Fibroblast of pulmonary artery (primary cell): ENCODE measurements around the gene CFH.

ENCODE experiments used
- DNase-seq: peaks from one replicate; pipeline ENCODE4 v3.0.0-alpha.2; 2010; ENCODE audit warnings: low read depth
- H3K4me3 ChIP-seq: replicated peaks from 2 replicates; pipeline ENCODE4 v1.5.1; 2011; ENCODE audit warnings: low read depth, mild to moderate bottlenecking, control low read depth, low read length, moderate library complexity
- CTCF ChIP-seq: IDR thresholded peaks from 2 replicates; pipeline ENCODE4 v1.5.1; 2011; ENCODE audit warnings: mild to moderate bottlenecking, control low read depth, low read length, inconsistent platforms; ENCODE audit errors: missing control alignments

Gene CFH

GRCh38 chr1:196650403-196650802, 1.4 kb upstream of the CFH start:
- no peak overlapping the region for H3K4me3 ChIP-seq
- no peak for DNase-seq
- TF ChIP-seq CTCF, result no peak

- peak overlapping the region; percentile 63 for H3K4me3 ChIP-seq
- TF ChIP-seq CTCF, result no peak
Observed at GRCh38 chr1:196651079-196651478, 764 bp upstream of the CFH start.

GRCh38 chr1:196654271-196654670, 2.4 kb downstream of the CFH start:
- H3K4me3 ChIP-seq, result peak overlapping the region; percentile 63
- DNase-seq, result no peak
- TF ChIP-seq CTCF, result no peak

More at GRCh38 chr1:196651079-196651478, 764 bp upstream of the CFH start:
- no peak for DNase-seq

GRCh38 chr1:196655071-196655470, 3.2 kb downstream of the CFH start:
- DNase-seq, result no peak
- no peak for TF ChIP-seq CTCF
- H3K4me3 ChIP-seq, result peak overlapping the region; percentile 63

GRCh38 chr1:196655494-196655893, 3.7 kb downstream of the CFH start:
- peak overlapping the region; percentile 17 for H3K4me3 ChIP-seq
- TF ChIP-seq CTCF, result no peak
- no peak for DNase-seq

- no peak for TF ChIP-seq CTCF
- DNase-seq, result no peak
- no peak overlapping the region for H3K4me3 ChIP-seq
Observed at GRCh38 chr1:196659471-196659870, 7.6 kb downstream of the CFH start.

GRCh38 chr1:196660272-196660671, 8.4 kb downstream of the CFH start:
- no peak overlapping the region for H3K4me3 ChIP-seq
- no peak for DNase-seq
- TF ChIP-seq CTCF, result no peak
